ENCODE data around the gene CHN2. TPM values are rescaled to one million over a fixed set of nuclear protein-coding genes. Genes with fewer than 3 reads are reported as not detected.

Gene CHN2
- total RNA-seq, 6 experiments from 2014 or later = not detected

GRCh38 chr7:29396563-29396962 lies 202.0 kb downstream of the CHN2 start:
- Mint-ChIP-seq H3K4me3 (no peak overlapping the region), H3K27me3 (ENCODE audit: insufficient read depth) (peaks cover 12% of the 10 kb centered on the region), H3K36me3 (ENCODE audit: low read depth) (no peaks in the 10 kb centered on the region), H3K9me3 (no peaks in the 10 kb centered on the region), H3K27ac (no peak overlapping the region), H3K4me1 (ENCODE audit: low read depth) (no peaks in the 10 kb centered on the region)
- TF ChIP-seq CTCF (IDR thresholded peaks at IDR 0.05) = no peak
- no peak for DNase-seq

GRCh38 chr7:29397398-29397797 lies 202.8 kb downstream of the CHN2 start:
- no peaks in the 10 kb centered on the region for H3K36me3 Mint-ChIP-seq (ENCODE audit: low read depth)
- no peak for TF ChIP-seq CTCF (IDR thresholded peaks at IDR 0.05)
- no peak for DNase-seq
- peaks cover 12% of the 10 kb centered on the region for H3K27me3 Mint-ChIP-seq (ENCODE audit: insufficient read depth)
- no peak overlapping the region for H3K4me3 Mint-ChIP-seq
- no peaks in the 10 kb centered on the region for H3K4me1 Mint-ChIP-seq (ENCODE audit: low read depth)
- H3K27ac Mint-ChIP-seq = no peak overlapping the region
- no peaks in the 10 kb centered on the region for H3K9me3 Mint-ChIP-seq

- no peaks in the 10 kb centered on the region for H3K36me3 Mint-ChIP-seq (ENCODE audit: low read depth)
- H3K9me3 Mint-ChIP-seq = no peaks in the 10 kb centered on the region
- peaks cover 12% of the 10 kb centered on the region for H3K27me3 Mint-ChIP-seq (ENCODE audit: insufficient read depth)
Measured at GRCh38 chr7:29398011-29398410, 203.4 kb downstream of the CHN2 start.

GRCh38 chr7:29400437-29400836 lies 205.9 kb downstream of the CHN2 start:
- no peaks in the 10 kb centered on the region for H3K9me3 Mint-ChIP-seq
- H3K36me3 Mint-ChIP-seq (ENCODE audit: low read depth) = no peaks in the 10 kb centered on the region
- H3K4me3 Mint-ChIP-seq = no peak overlapping the region
- peaks cover 10% of the 10 kb centered on the region for H3K27me3 Mint-ChIP-seq (ENCODE audit: insufficient read depth)
- H3K4me1 Mint-ChIP-seq (ENCODE audit: low read depth) = no peaks in the 10 kb centered on the region
- H3K27ac Mint-ChIP-seq = no peak overlapping the region
- no peak for TF ChIP-seq CTCF (IDR thresholded peaks at IDR 0.05)
- no peak for DNase-seq

More at GRCh38 chr7:29398011-29398410, 203.4 kb downstream of the CHN2 start:
- no peak overlapping the region for H3K4me3 Mint-ChIP-seq
- DNase-seq = no peak
- H3K27ac Mint-ChIP-seq = no peak overlapping the region
- no peak for TF ChIP-seq CTCF (IDR thresholded peaks at IDR 0.05)
- H3K4me1 Mint-ChIP-seq (ENCODE audit: low read depth) = no peaks in the 10 kb centered on the region

- DNase-seq = no peak
- Mint-ChIP-seq H3K4me1 (ENCODE audit: low read depth) (no peaks in the 10 kb centered on the region), H3K9me3 (no peaks in the 10 kb centered on the region), H3K27me3 (ENCODE audit: insufficient read depth) (peaks cover 10% of the 10 kb centered on the region), H3K36me3 (ENCODE audit: low read depth) (no peaks in the 10 kb centered on the region), H3K27ac (no peak overlapping the region), H3K4me3 (no peak overlapping the region)
- no peak for TF ChIP-seq CTCF (IDR thresholded peaks at IDR 0.05)
Measured at GRCh38 chr7:29401769-29402168, 207.2 kb downstream of the CHN2 start.

- H3K4me1 Mint-ChIP-seq (ENCODE audit: low read depth) = 0 out of 2 replicates have a peak, but pooled peaks cover 6% of the 10 kb centered on the region
- no peaks in the 10 kb centered on the region for H3K36me3 Mint-ChIP-seq (ENCODE audit: low read depth)
- TF ChIP-seq CTCF (IDR thresholded peaks at IDR 0.05) = no peak
- no peak overlapping the region for H3K27ac Mint-ChIP-seq
- H3K4me3 Mint-ChIP-seq = no peak overlapping the region
- peaks cover 5% of the 10 kb centered on the region for H3K27me3 Mint-ChIP-seq (ENCODE audit: insufficient read depth)
- no peaks in the 10 kb centered on the region for H3K9me3 Mint-ChIP-seq
- DNase-seq = no peak
Measured at GRCh38 chr7:29405891-29406290, 211.3 kb downstream of the CHN2 start.

Measured in HFFc6 (cell line).